IPS-20b (cell line): ENCODE results near the gene GNG11.

Source experiments
- H3K27ac ChIP-seq: one replicate; pipeline ENCODE4 v1.5.1; 2013; ENCODE audit warnings: low read length
- H3K27me3 ChIP-seq: 2 replicates; pipeline ENCODE4 v1.6.1; 2013; ENCODE audit warnings: mild to moderate bottlenecking, low read length, inconsistent platforms; ENCODE audit not compliant: insufficient read depth
- H3K36me3 ChIP-seq: 2 replicates; pipeline ENCODE4 v1.6.1; 2013; ENCODE audit warnings: low read depth, mild to moderate bottlenecking, inconsistent platforms, low read length, moderate library complexity; ENCODE audit not compliant: insufficient read depth
- H3K4me1 ChIP-seq: 2 replicates; pipeline ENCODE4 v1.6.1; 2013; ENCODE audit warnings: mild to moderate bottlenecking, control low read depth, inconsistent platforms, low read length, moderate library complexity; ENCODE audit not compliant: insufficient read depth
- H3K4me3 ChIP-seq: 2 replicates; pipeline ENCODE4 v1.5.1; 2013; ENCODE audit warnings: mild to moderate bottlenecking, low read length, inconsistent platforms
- H3K9ac ChIP-seq: 2 replicates; pipeline ENCODE4 v1.6.1; 2013; ENCODE audit warnings: low read depth, mild to moderate bottlenecking, inconsistent platforms, low read length, moderate library complexity
- H3K9me3 ChIP-seq: 2 replicates; pipeline ENCODE4 v1.6.1; 2013; ENCODE audit warnings: mild to moderate bottlenecking, low read depth, low read length, inconsistent platforms; ENCODE audit not compliant: insufficient read depth

GNG11 gene

DNA sequence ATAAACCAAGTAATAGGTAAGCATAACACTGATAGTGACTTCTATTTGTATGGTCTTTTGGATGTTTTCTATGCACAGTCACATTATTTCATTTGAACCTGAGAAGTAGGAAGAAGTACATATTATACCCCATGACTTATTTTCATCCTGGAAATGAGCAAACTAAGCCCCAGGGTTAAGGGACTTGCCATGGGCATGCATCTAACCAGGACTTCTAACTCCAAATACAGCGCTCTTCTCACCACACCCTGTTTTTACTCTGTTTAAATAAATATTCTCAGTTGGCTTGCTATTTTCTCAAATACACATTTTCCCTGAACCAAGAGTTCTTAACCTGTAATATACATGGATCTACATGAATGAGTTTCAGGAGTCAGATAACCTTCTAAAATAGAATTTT, 16.3 kb downstream of the GNG11 start:
- H3K4me1 ChIP-seq = no peaks in the 10 kb centered on the region
- H3K36me3 ChIP-seq = no peaks in the 10 kb centered on the region
- H3K9ac ChIP-seq = no peak overlapping the region
- no peaks in the 10 kb centered on the region for H3K9me3 ChIP-seq
- H3K27me3 ChIP-seq = no peaks in the 10 kb centered on the region
- no peak overlapping the region for H3K27ac ChIP-seq
- H3K4me3 ChIP-seq = no peak overlapping the region

DNA sequence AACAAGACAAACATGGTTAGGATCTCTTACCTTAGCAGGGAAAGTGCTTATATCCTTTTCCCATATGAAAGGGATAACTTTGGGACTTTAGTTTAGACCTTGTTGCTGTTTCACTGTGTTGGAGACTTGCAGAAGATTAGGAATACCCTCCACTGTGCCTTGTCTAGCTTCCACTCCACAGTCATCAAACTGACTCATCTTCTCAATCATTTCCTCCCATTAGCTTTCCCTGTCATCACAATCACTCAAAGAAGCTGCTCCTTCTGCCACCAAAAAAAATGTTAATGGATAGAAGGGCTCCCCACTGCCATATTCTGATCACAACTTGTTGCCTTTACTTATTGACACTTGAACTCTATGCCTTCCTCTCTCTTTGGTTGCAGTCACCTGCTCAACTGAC, 16.8 kb downstream of the GNG11 start:
- H3K4me3 ChIP-seq = no peak overlapping the region
- no peaks in the 10 kb centered on the region for H3K9me3 ChIP-seq
- H3K27me3 ChIP-seq = no peaks in the 10 kb centered on the region
- no peaks in the 10 kb centered on the region for H3K4me1 ChIP-seq
- H3K9ac ChIP-seq = no peak overlapping the region
- H3K27ac ChIP-seq = no peak overlapping the region
- no peaks in the 10 kb centered on the region for H3K36me3 ChIP-seq

DNA sequence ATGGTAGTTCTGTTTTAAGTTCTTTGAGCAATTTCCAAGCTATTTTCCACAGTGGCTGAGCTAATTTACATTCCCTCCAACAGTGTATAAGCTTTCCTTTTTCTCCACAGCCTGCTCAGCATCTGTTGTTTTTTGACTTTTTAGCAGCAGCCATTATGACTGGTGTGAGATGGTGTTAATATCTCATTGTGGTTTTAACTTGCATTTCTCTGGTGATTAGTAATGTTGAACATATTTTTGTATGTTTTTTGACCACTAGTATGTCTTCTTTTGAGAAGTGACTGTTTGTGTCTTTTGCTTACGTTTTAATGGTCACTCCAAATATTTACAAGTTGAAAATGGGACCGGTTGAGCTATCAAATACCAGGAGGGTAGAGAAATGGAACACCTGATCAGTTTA, 20.4 kb downstream of the GNG11 start:
- H3K27ac ChIP-seq = no peak overlapping the region
- H3K4me1 ChIP-seq = no peaks in the 10 kb centered on the region
- no peaks in the 10 kb centered on the region for H3K36me3 ChIP-seq
- no peaks in the 10 kb centered on the region for H3K27me3 ChIP-seq
- H3K4me3 ChIP-seq = no peak overlapping the region
- no peak overlapping the region for H3K9ac ChIP-seq
- no peaks in the 10 kb centered on the region for H3K9me3 ChIP-seq

DNA sequence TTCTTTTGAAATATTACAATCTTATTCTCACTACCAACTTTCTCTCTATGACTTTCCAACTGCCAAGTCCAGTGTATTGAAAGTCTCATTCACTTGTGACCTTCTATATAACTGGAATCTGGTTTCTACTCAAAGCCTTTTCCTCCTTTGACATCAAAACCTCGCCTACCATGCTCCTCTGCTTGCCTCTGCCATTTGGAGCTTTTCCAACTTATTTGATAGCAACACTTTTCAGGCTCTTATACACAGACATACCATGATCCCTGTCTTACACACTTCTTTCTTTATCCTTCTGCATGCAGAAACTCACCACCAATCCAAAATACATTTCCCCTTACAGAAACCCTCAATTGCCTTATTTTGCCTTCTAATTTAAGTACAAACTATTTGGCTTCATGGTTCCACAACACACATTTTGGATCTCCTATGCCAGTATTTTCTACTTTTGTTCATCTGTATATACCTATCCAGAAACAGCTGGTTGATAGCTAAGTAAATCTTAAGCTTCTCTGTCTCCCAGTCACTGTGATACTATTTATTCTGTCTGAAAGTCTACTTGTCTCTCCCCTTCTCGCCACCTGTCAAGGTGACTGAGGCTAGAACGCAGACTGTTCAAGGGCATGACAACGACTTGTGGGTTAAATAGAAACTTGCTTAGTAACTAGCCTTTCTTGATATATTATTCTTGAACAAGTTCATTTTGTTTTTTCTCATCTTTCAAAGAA, 22.4 kb downstream of the GNG11 start:
- H3K4me3 ChIP-seq = no peak overlapping the region
- H3K4me1 ChIP-seq = no peaks in the 10 kb centered on the region
- H3K27me3 ChIP-seq = no peaks in the 10 kb centered on the region
- H3K27ac ChIP-seq = no peak overlapping the region
- no peaks in the 10 kb centered on the region for H3K36me3 ChIP-seq
- H3K9ac ChIP-seq = no peak overlapping the region
- no peaks in the 10 kb centered on the region for H3K9me3 ChIP-seq

DNA sequence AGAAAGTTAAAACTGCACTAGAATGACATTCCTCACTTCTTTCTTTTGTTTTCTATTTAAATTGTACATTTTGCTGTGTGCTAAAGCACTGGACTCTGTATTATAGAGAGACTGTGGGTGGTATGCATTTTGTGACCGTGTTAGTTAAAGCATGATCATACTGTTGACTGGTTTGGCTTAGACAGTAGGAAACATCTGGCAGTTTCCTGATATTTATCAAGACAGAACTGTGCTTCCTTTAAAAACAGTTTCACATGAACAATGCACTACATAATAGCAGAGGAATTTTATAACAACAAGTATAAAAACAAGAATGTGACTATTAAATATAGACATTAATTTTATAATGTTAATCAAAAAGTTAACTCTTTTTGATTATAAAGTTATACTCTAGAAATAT, 23.1 kb downstream of the GNG11 start:
- Histone ChIP-seq H3K36me3 (no peaks in the 10 kb centered on the region), H3K27me3 (no peaks in the 10 kb centered on the region), H3K9ac (no peak overlapping the region), H3K9me3 (no peaks in the 10 kb centered on the region), H3K4me1 (no peaks in the 10 kb centered on the region), H3K27ac (no peak overlapping the region), H3K4me3 (no peak overlapping the region)

DNA sequence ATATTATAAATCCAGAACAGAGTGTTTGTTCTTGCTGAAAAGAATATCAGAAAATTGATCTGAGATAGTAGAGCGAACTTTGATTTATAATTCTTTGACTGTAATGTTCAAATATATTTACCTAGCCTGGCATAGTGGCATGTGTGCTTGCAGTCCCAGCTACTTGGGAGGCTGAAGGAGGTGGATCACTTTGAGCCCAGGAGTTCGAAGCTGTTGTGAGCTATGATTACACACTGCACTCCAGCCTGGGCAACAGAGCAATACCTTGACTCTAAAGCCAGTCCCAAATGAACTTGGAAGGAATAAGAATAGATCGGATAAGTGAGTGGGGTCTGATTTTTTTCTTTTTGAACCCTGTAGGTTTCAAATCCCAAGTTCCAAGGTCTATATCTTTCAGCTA, 23.5 kb downstream of the GNG11 start:
- H3K36me3 ChIP-seq = no peaks in the 10 kb centered on the region
- H3K4me1 ChIP-seq = no peaks in the 10 kb centered on the region

DNA sequence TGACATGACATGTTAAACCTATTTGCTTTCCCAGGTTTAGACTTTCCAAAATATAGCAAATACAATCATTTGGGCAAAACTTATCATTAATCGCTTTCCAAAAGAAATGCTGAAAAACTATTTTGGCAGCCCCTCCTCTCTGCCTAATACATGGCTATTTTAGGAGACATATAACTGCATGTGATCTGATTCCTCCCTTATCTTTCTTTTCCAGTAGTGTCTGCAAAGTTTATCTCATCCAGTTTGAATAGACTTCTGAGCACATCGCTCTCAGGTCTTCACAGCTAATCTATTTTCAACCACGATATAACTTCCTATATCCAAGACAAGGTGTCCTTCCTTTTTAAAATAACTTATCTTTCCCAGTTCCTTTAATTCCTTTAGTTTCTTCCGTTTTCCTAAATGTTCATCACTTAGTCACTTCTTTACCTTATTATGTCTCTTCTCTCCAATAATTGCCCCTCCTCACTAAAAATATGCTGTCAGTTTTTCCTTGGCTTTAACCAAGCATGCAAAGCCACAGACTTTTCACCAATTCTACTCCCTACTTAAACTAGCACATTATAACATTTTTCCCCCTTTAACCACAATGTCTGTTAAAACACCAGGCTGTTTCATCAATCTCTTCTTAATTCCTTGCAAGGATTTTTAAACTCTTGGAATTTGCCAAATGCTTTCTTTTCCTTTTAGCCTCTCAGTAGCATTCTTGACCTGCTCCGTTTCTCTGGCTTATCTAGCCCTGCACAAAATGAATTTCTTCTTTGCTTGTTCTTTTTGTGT, 24.4 kb downstream of the GNG11 start:
- no peaks in the 10 kb centered on the region for H3K36me3 ChIP-seq
- no peaks in the 10 kb centered on the region for H3K4me1 ChIP-seq
- no peaks in the 10 kb centered on the region for H3K27me3 ChIP-seq
- no peak overlapping the region for H3K4me3 ChIP-seq
- H3K9me3 ChIP-seq = no peaks in the 10 kb centered on the region
- H3K9ac ChIP-seq = no peak overlapping the region
- no peak overlapping the region for H3K27ac ChIP-seq

More for the DNA sequence above, 23.5 kb downstream of the GNG11 start:
- Histone ChIP-seq H3K27ac (no peak overlapping the region), H3K9me3 (no peaks in the 10 kb centered on the region), H3K4me3 (no peak overlapping the region), H3K9ac (no peak overlapping the region), H3K27me3 (no peaks in the 10 kb centered on the region)

DNA sequence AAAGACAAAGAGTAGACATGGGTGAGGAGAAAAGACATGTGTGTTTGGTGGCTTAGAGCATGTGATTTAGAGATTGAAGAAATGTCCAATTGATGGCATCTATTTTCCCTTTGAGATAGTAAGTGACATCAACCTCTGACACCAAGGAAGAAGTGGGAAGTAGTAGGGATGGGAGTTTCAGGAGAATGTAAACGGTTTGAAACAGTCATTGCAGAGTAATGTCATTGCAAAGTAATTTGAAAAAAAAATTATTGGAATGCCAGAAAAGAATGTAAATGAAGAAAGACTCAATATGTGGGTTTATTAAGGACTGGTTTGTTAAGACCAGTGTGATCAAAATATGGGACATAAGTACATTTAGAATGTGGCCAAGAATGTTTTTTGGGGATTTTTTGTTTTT, 26.6 kb downstream of the GNG11 start:
- Histone ChIP-seq H3K4me3 (no peak overlapping the region), H3K27ac (no peak overlapping the region), H3K36me3 (no peaks in the 10 kb centered on the region), H3K9me3 (no peaks in the 10 kb centered on the region), H3K9ac (no peak overlapping the region), H3K4me1 (no peaks in the 10 kb centered on the region), H3K27me3 (no peaks in the 10 kb centered on the region)

DNA sequence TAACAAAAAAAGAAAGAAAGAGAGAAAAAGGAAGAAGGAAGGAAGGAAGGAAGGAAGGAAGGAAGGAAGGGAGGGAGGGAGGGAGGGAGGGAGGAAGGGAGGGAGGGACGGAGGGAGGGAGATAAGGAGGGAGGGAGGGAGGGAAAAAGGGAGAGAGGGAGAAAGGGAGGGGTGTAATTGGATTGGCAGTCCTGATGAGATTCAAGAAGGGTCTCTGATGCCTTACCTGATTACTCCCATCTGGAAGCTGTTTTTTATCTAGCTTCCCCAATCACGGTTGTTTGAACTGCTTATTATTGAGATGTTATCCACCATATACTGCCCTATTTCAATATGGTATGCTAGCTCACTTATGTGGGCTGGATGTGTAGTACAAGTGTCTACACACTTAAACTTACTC, 27.3 kb downstream of the GNG11 start:
- Histone ChIP-seq H3K9ac (no peak overlapping the region), H3K9me3 (no peaks in the 10 kb centered on the region), H3K27me3 (no peaks in the 10 kb centered on the region), H3K27ac (no peak overlapping the region), H3K36me3 (no peaks in the 10 kb centered on the region), H3K4me1 (no peaks in the 10 kb centered on the region), H3K4me3 (no peak overlapping the region)

DNA sequence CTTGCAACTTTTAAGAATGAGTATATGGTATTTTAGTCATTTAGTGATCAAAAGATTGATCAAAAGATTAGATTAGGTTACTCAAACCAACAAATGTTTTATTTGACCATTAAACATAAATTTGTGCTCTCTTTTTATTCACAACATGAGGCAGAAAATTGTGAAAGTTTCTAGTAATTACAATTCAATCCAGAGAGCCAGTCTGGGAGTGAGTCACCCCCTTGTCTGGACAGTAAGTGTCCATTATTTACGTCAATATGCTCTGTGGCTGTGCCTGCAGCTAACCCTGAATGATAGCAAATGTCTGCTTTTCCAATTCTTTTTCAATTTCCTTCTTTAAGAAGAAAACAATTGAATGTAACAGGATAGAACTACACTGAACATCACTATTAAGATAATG, 27.9 kb downstream of the GNG11 start:
- H3K9me3 ChIP-seq = no peaks in the 10 kb centered on the region
- no peaks in the 10 kb centered on the region for H3K27me3 ChIP-seq
- H3K9ac ChIP-seq = no peak overlapping the region
- no peaks in the 10 kb centered on the region for H3K36me3 ChIP-seq
- H3K4me1 ChIP-seq = no peaks in the 10 kb centered on the region
- H3K27ac ChIP-seq = no peak overlapping the region
- no peak overlapping the region for H3K4me3 ChIP-seq

DNA sequence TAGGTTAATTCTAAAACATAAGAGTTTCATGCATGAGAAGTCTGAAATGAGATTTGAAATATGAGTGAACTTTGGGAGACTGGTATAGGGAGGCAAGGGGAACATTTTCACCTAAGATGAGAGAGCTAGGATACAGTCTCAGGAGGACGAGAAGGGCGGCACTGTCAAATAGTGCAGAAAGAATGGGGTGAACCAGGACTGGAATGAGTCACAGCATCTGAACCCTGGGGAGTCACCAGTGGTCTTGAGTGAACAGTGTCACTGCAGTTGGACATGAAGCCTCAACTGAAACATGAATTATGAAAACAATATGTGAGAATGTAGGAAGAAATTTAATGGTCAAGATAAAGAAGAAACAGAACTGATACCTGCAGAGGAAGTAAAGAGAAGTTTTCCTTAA, 33.8 kb downstream of the GNG11 start:
- H3K4me3 ChIP-seq = no peak overlapping the region
- H3K4me1 ChIP-seq = peaks cover 4% of the 10 kb centered on the region; the same call in 1 of the 2 replicates
- H3K9ac ChIP-seq = no peak overlapping the region
- no peak overlapping the region for H3K27ac ChIP-seq
- no peaks in the 10 kb centered on the region for H3K36me3 ChIP-seq
- H3K27me3 ChIP-seq = no peaks in the 10 kb centered on the region
- no peaks in the 10 kb centered on the region for H3K9me3 ChIP-seq

DNA sequence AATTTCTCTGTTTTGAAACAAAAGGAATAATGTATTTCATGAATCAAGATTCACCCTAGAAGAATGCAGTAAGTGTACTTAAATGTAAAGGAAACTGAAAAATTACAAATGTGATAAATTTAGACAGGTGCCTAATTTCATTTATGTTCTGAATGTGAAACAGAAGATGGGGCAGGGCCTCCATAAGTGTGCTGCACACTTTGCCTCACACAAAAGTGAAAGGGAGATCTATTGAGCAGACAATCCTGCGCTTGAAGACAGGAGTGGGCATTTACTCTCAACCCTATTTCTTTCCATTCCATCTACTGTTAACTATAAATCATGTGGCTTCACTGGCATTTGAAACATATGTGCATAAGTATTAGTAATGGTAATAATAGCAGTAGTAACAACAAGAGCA, 36.2 kb downstream of the GNG11 start:
- Histone ChIP-seq H3K9me3 (no peaks in the 10 kb centered on the region), H3K9ac (no peak overlapping the region), H3K27ac (no peak overlapping the region), H3K36me3 (no peaks in the 10 kb centered on the region), H3K27me3 (no peaks in the 10 kb centered on the region), H3K4me1 (peaks cover 4% of the 10 kb centered on the region; the same call in 1 of the 2 replicates), H3K4me3 (no peak overlapping the region)
